Heart left ventricle (tissue), 16 donors: Measurements from ENCODE around the gene GSC. TPM values are rescaled to one million over a fixed set of nuclear protein-coding genes. Genes with fewer than 3 reads are reported as not detected.

Source experiments
- ATAC-seq, 4 donors: fragments of 200-7000 bp; cut with Tn5 transposase; one replicate each; pipeline ENCODE4 v1.9.1; 2020 to 2022; ENCODE audit warnings: moderate library complexity in 4 of 4, mild to moderate bottlenecking in 3 of 4, moderate number of reproducible peaks in 1 of 4
- DNase-seq, 5 donors: peaks; one replicate each; pipeline ENCODE4 v3.0.0-alpha.2; 2020
- H3K27ac ChIP-seq, 12 donors: fragments of 200-600 bp; sonication (generic) in 4 of 12; one replicate each; pipeline versions ENCODE4 v1.5.0 to v1.8.0; 2016 to 2022; ENCODE audit warnings: mild to moderate bottlenecking in 2 of 12
- H3K27me3 ChIP-seq, 9 donors: fragments of 200-600 bp; sonication (generic) in 2 of 9; one replicate each; pipeline versions ENCODE4 v1.5.1 to v1.8.0; 2016 to 2022; ENCODE audit warnings: mild to moderate bottlenecking in 3 of 9
- H3K36me3 ChIP-seq, 9 donors: fragments of 200-600 bp; sonication (generic) in 2 of 9; one replicate each; pipeline versions ENCODE4 v1.5.0 to v1.8.0; 2018 to 2022; ENCODE audit warnings: mild to moderate bottlenecking in 2 of 9
- H3K4me1 ChIP-seq, 12 donors: fragments of 200-600 bp; sonication (generic) in 4 of 12; one replicate each; pipeline versions ENCODE4 v1.5.0 to v1.8.0; 2016 to 2022; ENCODE audit warnings: mild to moderate bottlenecking in 3 of 12
- H3K4me3 ChIP-seq, 12 donors: fragments of 200-600 bp; sonication (generic) in 4 of 12; one replicate each; pipeline versions ENCODE4 v1.5.0 to v1.8.0; 2017 to 2022; ENCODE audit warnings: mild to moderate bottlenecking in 9 of 12, moderate library complexity in 4 of 12
- H3K9me3 ChIP-seq, 12 donors: fragments of 200-600 bp; sonication (generic) in 4 of 12; one replicate each; pipeline versions ENCODE4 v1.5.0 to v1.8.0; 2016 to 2022; ENCODE audit warnings: mild to moderate bottlenecking in 1 of 12
- POLR2A ChIP-seq, 2 donors: fragments of 450-650 bp; IDR thresholded peaks; one replicate each; pipeline ENCODE4 v1.6.1; 2017; ENCODE audit warnings: antibody characterized with exemption in 2 of 2, mild to moderate bottlenecking in 2 of 2, moderate library complexity in 2 of 2
- WGBS, 4 donors: extraction: QIAGEN DNeasy Blood & Tissue Kit in 2 of 4; methylation state at CpG; one replicate each; pipeline versions ENCODE4 v1.1.5 to v1.1.7; 2013 to 2018; 5-methylcytosine and 5-hydroxymethylcytosine counted together
- intact Hi-C, 10 donors: fragments of 100-400 bp; cut with DNase I; formaldehyde crosslinking; loops; one replicate each; pipeline versions ENCODE4 v1.11.1 to v1.14.2; 2022
- polyA plus RNA-seq, 2 donors: library from polyadenylated mRNA; stranded (reverse); fragments of 200-250 nt; gene quantifications; one replicate each; pipeline ENCODE4 v1.2.3, GENCODE V29; 2013
- total RNA-seq, 9 donors: library from RNA; depleted of rRNA in 2 of 9; stranded (reverse); fragments of >200 nt in 2 of 9; fragmentation: NEBNext Ultra II Directional in 3 of 9; extraction: Animal tissue kit (Norgen Biotek cat#: 25700) in 3 of 9; gene quantifications; one replicate each; pipeline versions ENCODE4 v1.1.0 to v1.2.4, GENCODE V29; 2016 to 2023
- TF ChIP-seq, protein P1 (sequence below), 12 donors: fragments of 200-600 bp; sonication (generic) in 4 of 12; IDR thresholded peaks; one replicate each; pipeline versions ENCODE4 v1.5.0 to v1.8.0; 2018 to 2022; ENCODE audit warnings: antibody characterized with exemption in 12 of 12, mild to moderate bottlenecking in 5 of 12
- donor health status: ischemic (EF 13 %, LVEDD 7.1; RV severe dilation, severe dysfunction).
- donor health status: healthy with polysubstance abuse.
- donor health status: DM: no; HTN: yes; CAD: no.
- donor health status: DM: no; HTN: no; CAD: no.
- donor health status: ischemic (EF 25% LVEDD 6.9; RV normal size, moderate dysfunction).
- donor health status: ischemic (EF 25% LVEDD 5.7; RV mildly dilated, moderate dysfunction).
- donor health status: healthy.
- donor health status: DM: yes; HTN: yes; CAD: no.
- donor health status: ischemic (EF 35%, LVEDD 5.7; RV mildly dilated, moderate dysfunction).
- donor health status: nonischemic (EF 11% LVEDD 7.7; RV severe dilation, severe dysfunction).
- donor health status: DM: yes; HTN: yes; CAD: no.
- donor health status: PGD.
- donor health status: ischemic (EF 29% LVEDD 5.4; RV normal size, mild dysfunction).
- donor health status: nonischemic (EF 23%, LVEDD 6.1; RV moderate dilation, normal function).

Gene GSC
- total and polyA plus RNA-seq, 11 donors = 0.15 to 1.3 (median 0.34) TPM; not detected in 5

DNA sequence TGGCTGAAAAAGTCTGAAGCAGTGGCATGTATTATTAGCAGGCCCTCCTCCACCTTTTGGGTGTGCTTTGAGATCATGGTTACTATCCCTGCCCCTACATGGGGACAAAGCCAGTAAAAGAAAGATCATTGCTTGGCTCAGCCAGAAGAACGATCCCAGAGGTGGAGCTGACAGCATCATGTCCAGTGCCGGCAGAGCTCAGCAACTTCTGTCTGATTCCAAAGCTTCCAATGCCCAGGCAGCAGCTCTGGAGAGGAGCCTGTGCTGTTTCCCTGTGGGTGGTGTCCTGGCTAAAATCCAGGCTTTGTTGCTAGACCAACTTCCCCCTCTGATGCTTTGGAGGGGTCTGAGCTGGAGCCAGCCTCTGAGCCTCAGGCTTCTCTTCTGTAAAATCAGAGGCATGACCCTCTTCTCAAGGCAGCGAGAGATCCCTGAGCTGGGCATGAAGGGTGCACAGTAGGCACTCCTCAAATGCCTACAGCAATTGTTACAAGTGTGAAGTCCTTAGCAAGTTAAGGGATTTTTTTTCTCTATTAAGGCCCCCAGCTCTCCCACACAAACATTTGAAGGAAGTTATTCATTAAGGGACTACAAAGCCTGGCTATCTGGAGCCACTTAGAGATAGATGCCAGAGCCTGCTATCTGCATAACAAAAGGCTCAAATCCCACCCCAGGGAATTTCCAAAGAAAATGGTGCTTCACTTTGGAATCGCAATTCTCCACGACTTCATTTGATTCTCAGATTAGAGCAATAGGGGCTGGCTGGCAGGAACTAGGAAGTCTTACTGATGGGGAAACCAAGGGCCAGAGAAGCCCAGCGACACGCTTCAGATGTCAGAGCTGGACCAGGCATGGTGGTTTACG is 10.9 kb upstream of the GSC start:
- Histone ChIP-seq H3K36me3 (no peaks in the 10 kb centered on the region), H3K4me3 (no peak overlapping the region), H3K27me3 (peaks cover 2 to 76% (median 41%) of the 10 kb centered on the region in 9 donors), H3K4me1 (peaks cover 0 to 5% (median 0%) of the 10 kb centered on the region in 12 donors), H3K27ac (no peak overlapping the region), H3K9me3 (no peaks in the 10 kb centered on the region)
- 40 to 56% (median 48%) methylated on average over 8 of the region's 8 CpGs for WGBS, 4 donors
- no peak for TF ChIP-seq POLR2A (IDR thresholded peaks at IDR 0.05)
- TF ChIP-seq, protein P1, sequence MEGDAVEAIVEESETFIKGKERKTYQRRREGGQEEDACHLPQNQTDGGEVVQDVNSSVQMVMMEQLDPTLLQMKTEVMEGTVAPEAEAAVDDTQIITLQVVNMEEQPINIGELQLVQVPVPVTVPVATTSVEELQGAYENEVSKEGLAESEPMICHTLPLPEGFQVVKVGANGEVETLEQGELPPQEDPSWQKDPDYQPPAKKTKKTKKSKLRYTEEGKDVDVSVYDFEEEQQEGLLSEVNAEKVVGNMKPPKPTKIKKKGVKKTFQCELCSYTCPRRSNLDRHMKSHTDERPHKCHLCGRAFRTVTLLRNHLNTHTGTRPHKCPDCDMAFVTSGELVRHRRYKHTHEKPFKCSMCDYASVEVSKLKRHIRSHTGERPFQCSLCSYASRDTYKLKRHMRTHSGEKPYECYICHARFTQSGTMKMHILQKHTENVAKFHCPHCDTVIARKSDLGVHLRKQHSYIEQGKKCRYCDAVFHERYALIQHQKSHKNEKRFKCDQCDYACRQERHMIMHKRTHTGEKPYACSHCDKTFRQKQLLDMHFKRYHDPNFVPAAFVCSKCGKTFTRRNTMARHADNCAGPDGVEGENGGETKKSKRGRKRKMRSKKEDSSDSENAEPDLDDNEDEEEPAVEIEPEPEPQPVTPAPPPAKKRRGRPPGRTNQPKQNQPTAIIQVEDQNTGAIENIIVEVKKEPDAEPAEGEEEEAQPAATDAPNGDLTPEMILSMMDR (IDR thresholded peaks at IDR 0.05) = no peak
- intact Hi-C loops = no loop called here
- DNase-seq (no peak), ATAC-seq (no peak)

DNA sequence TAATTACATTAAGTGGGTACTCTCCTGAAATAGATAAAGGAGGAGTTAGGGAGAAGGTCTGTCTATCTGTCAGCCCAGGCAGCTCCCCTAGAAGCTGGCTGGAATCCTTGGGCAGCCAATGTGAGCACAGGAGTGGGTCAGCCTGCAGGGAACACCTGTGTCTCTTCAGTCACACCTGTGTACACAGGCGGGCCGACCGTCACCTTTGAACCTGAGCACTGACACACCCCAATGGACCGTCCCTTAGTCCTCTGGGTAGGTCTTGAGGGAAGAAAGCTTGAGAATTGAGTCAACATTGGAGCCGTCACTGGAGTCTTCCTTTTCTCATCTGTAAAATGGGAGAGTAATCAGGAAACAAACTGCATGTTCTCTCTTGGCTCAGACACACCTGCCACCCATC is 9.8 kb upstream of the GSC start:
- ATAC-seq = no peak
- intact Hi-C loops = no loop called here
- H3K27ac ChIP-seq = no peak overlapping the region
- H3K27me3 ChIP-seq = peaks cover 11 to 79% (median 52%) of the 10 kb centered on the region in 9 donors
- no peaks in the 10 kb centered on the region for H3K36me3 ChIP-seq
- H3K9me3 ChIP-seq = no peaks in the 10 kb centered on the region
- WGBS, 4 donors = 76 to 89% (median 86%) methylated on average over 5 of the region's 5 CpGs
- no peak for DNase-seq
- peaks cover 0 to 9% (median 0%) of the 10 kb centered on the region in 12 donors for H3K4me1 ChIP-seq
- TF ChIP-seq, protein P1 (IDR thresholded peaks at IDR 0.05) = no peak
- no peak overlapping the region for H3K4me3 ChIP-seq

DNA sequence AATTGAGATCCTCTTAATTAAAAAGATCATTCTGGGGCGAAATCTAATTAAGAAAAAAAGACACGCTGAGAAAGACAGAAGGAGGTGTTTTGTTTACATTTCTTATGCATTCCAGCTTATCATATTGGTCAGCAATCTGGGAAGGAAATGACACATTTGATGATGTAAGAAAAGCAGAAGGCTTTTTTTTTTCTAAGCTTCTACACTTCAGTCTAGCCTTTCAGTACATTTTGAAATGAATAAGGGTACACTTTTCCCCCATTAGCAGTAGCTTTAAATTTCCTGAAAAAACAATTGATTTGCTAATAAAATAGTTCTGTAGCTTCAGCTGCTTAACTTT is 5.9 kb upstream of the GSC start:
- DNase-seq (no peak), ATAC-seq (no peak)
- Histone ChIP-seq H3K27me3 (peaks cover 48 to 99% (median 90%) of the 10 kb centered on the region in 9 donors), H3K27ac (no peak overlapping the region), H3K4me1 (peaks cover 0 to 22% (median 2%) of the 10 kb centered on the region in 12 donors), H3K9me3 (no peaks in the 10 kb centered on the region), H3K4me3 (no peak overlapping the region), H3K36me3 (no peaks in the 10 kb centered on the region)
- 11 to 15% (median 14%) methylated on average over 2 of the region's 2 CpGs for WGBS, 4 donors
- intact Hi-C loops = no loop called here
- TF ChIP-seq, protein P1 (IDR thresholded peaks at IDR 0.05) = no peak

DNA sequence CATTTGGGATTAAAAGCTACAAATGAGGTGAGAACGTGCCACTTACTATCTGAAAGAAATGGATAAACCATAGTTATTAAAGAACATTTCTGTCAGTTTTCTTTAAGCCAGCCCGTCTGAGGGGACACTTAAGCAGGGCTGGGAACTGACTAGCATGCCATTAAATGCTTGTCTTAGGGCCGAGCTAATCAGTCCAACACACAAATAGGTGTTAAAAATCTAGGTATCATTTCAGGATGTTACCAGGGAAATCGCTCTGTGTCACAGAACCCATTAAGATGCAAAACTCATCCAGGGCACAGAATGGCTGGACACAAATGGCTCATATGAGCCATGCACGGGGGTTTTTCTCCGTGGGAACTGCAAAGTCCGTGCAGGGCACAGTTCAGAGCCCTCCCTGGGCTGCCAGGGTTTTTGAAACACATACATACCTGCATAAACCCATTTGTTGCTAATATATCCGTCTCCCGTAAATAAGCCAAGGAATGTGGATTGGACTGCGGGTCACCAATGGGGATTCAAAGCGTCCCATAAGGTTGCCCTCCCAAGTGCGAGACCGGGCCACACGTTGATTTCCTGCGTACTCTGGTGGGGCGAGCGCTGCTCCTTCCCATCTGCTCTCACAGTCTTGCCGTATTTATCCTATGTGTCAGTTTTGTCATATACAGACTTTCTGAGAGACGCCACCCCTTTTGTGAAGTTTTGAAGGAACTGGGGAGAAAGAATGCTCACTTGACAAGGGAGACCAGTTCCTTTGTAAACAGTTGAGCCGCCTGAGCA is 5.4 kb upstream of the GSC start:
- DNase-seq = no peak
- Histone ChIP-seq H3K27ac (no peak overlapping the region), H3K4me1 (peaks cover 0 to 24% (median 3%) of the 10 kb centered on the region in 12 donors), H3K36me3 (no peaks in the 10 kb centered on the region), H3K9me3 (no peaks in the 10 kb centered on the region), H3K4me3 (no peak overlapping the region), H3K27me3 (peaks cover 51 to 99% (median 91%) of the 10 kb centered on the region in 9 donors)
- intact Hi-C loops = no loop called here
- WGBS, 4 donors = 5 to 9% (median 7%) methylated on average over 20 of the region's 20 CpGs
- TF ChIP-seq POLR2A (IDR thresholded peaks at IDR 0.05) = no peak
- TF ChIP-seq, protein P1 (IDR thresholded peaks at IDR 0.05) = no peak
- ATAC-seq = no peak
